Measurements from ENCODE around the gene SMG6.
A peak's percentile ranks its signal among the peaks of the same experiment; 100 is the strongest.

The SMG6 gene

GRCh38 chr17:2312736-2313135 lies 9.2 kb upstream of the SMG6 start:
- DNase-seq = no peak
- in situ Hi-C loops (cut with HindIII; ENCODE audit: low pct_ligation_motif_present, low pct_unique_long_range_greater_than_20kb, low sequenced_read_pairs) = no loop called here

- in situ Hi-C loops (cut with HindIII; ENCODE audit: low pct_ligation_motif_present, low pct_unique_long_range_greater_than_20kb, low sequenced_read_pairs) = no loop called here
- no peak for DNase-seq
These were observed 6.0 kb upstream of the SMG6 start for GRCh38 chr17:2309338-2310154.

GRCh38 chr17:2304931-2305330 lies 1.3 kb upstream of the SMG6 start:
- in situ Hi-C loops (cut with HindIII; ENCODE audit: low pct_ligation_motif_present, low pct_unique_long_range_greater_than_20kb, low sequenced_read_pairs) = no loop called here
- DNase-seq = no peak

GRCh38 chr17:2302778-2303203 lies 794 bp downstream of the SMG6 start:
- no peak for DNase-seq
- in situ Hi-C loops (cut with HindIII; ENCODE audit: low pct_ligation_motif_present, low pct_unique_long_range_greater_than_20kb, low sequenced_read_pairs) = no loop called here

GRCh38 chr17:2299756-2300155 lies 3.8 kb downstream of the SMG6 start:
- in situ Hi-C loops (cut with HindIII; ENCODE audit: low pct_ligation_motif_present, low pct_unique_long_range_greater_than_20kb, low sequenced_read_pairs) = no loop called here
- DNase-seq = no peak

GRCh38 chr17:2299136-2299535 lies 4.4 kb downstream of the SMG6 start:
- in situ Hi-C loops (cut with HindIII; ENCODE audit: low pct_ligation_motif_present, low pct_unique_long_range_greater_than_20kb, low sequenced_read_pairs) = no loop called here
- DNase-seq = no peak

- in situ Hi-C loops (cut with HindIII; ENCODE audit: low pct_ligation_motif_present, low pct_unique_long_range_greater_than_20kb, low sequenced_read_pairs) = no loop called here
These were observed 6.6 kb downstream of the SMG6 start for GRCh38 chr17:2297023-2297422.

GRCh38 chr17:2295575-2295974 lies 8.0 kb downstream of the SMG6 start:
- no peak for DNase-seq
- in situ Hi-C loops (cut with HindIII; ENCODE audit: low pct_ligation_motif_present, low pct_unique_long_range_greater_than_20kb, low sequenced_read_pairs) = no loop called here

More at GRCh38 chr17:2297023-2297422, 6.6 kb downstream of the SMG6 start:
- no peak for DNase-seq

- in situ Hi-C loops (cut with HindIII; ENCODE audit: low pct_ligation_motif_present, low pct_unique_long_range_greater_than_20kb, low sequenced_read_pairs) = no loop called here
These were observed 11.5 kb downstream of the SMG6 start for GRCh38 chr17:2292100-2292499.

GRCh38 chr17:2289878-2290478 lies 13.6 kb downstream of the SMG6 start:
- in situ Hi-C loops (cut with HindIII; ENCODE audit: low pct_ligation_motif_present, low pct_unique_long_range_greater_than_20kb, low sequenced_read_pairs) = no loop called here
- no peak for DNase-seq

More at GRCh38 chr17:2292100-2292499, 11.5 kb downstream of the SMG6 start:
- DNase-seq = peak; percentile 32

- no peak for DNase-seq
- in situ Hi-C loops (cut with HindIII; ENCODE audit: low pct_ligation_motif_present, low pct_unique_long_range_greater_than_20kb, low sequenced_read_pairs) = no loop called here
These were observed 20.3 kb downstream of the SMG6 start for GRCh38 chr17:2283302-2283701.

- in situ Hi-C loops (cut with HindIII; ENCODE audit: low pct_ligation_motif_present, low pct_unique_long_range_greater_than_20kb, low sequenced_read_pairs) = no loop called here
- peak; percentile 82 for DNase-seq
These were observed 21.2 kb downstream of the SMG6 start for GRCh38 chr17:2282297-2282873.

GRCh38 chr17:2279707-2280106 lies 23.9 kb downstream of the SMG6 start:
- no peak for DNase-seq
- in situ Hi-C loops (cut with HindIII; ENCODE audit: low pct_ligation_motif_present, low pct_unique_long_range_greater_than_20kb, low sequenced_read_pairs) = no loop called here

GRCh38 chr17:2277429-2278170 lies 26.0 kb downstream of the SMG6 start:
- DNase-seq = no peak
- in situ Hi-C loops (cut with HindIII; ENCODE audit: low pct_ligation_motif_present, low pct_unique_long_range_greater_than_20kb, low sequenced_read_pairs) = no loop called here

- in situ Hi-C loops (cut with HindIII; ENCODE audit: low pct_ligation_motif_present, low pct_unique_long_range_greater_than_20kb, low sequenced_read_pairs) = no loop called here
- DNase-seq = no peak
These were observed 27.9 kb downstream of the SMG6 start for GRCh38 chr17:2275722-2276121.

GRCh38 chr17:2274414-2274813 lies 29.2 kb downstream of the SMG6 start:
- no peak for DNase-seq
- in situ Hi-C loops (cut with HindIII; ENCODE audit: low pct_ligation_motif_present, low pct_unique_long_range_greater_than_20kb, low sequenced_read_pairs) = no loop called here

GRCh38 chr17:2271985-2272702 lies 31.4 kb downstream of the SMG6 start:
- in situ Hi-C loops (cut with HindIII; ENCODE audit: low pct_ligation_motif_present, low pct_unique_long_range_greater_than_20kb, low sequenced_read_pairs) = no loop called here
- no peak for DNase-seq

- in situ Hi-C loops (cut with HindIII; ENCODE audit: low pct_ligation_motif_present, low pct_unique_long_range_greater_than_20kb, low sequenced_read_pairs) = no loop called here
- no peak for DNase-seq
These were observed 36.2 kb downstream of the SMG6 start for GRCh38 chr17:2267354-2267753.

GRCh38 chr17:2266865-2267228 lies 36.7 kb downstream of the SMG6 start:
- in situ Hi-C loops (cut with HindIII; ENCODE audit: low pct_ligation_motif_present, low pct_unique_long_range_greater_than_20kb, low sequenced_read_pairs) = no loop called here
- DNase-seq = no peak
